GM19193 (cell line): ENCODE results near the gene HSFX2.
"Not testable (repeated sequence)": the region's sequence is repeated elsewhere in the genome, so short reads cannot be mapped to it uniquely, and the experiment has no call there.

Experiments
- POLR2A ChIP-seq: IDR thresholded peaks from 4 replicates; pipeline ENCODE4 v1.6.1; 2011; ENCODE audit not compliant: insufficient read depth, insufficient read length; ENCODE audit errors: extremely low read depth

The HSFX2 gene, protein sequence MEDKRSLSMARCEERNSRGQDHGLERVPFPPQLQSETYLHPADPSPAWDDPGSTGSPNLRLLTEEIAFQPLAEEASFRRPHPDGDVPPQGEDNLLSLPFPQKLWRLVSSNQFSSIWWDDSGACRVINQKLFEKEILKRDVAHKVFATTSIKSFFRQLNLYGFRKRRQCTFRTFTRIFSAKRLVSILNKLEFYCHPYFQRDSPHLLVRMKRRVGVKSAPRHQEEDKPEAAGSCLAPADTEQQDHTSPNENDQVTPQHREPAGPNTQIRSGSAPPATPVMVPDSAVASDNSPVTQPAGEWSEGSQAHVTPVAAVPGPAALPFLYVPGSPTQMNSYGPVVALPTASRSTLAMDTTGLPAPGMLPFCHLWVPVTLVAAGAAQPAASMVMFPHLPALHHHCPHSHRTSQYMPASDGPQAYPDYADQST

DNA sequence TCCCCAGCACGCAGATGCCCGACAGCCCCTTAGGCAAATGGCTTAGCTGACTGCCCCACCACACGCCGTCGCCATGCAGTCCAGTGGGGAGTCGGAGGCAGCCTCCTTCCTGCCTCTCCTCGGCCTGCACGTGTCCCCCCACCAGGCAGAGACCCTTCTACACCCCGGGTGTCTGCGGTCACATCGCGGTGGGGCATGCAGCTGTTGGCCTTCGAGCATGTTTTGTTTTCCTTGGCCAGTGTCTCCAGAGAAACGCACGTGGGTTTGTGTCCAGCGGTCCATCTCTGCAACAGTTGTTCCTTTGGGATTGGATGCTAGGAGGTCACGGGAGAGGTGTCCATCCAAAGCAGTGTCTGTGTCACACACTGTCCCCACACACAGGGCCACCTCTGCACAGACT, at the start of gene HSFX2:
HSFX2 (minus strand) TSS at position 101 of the 400 bp plus-strand sequence. CDS start 614 bp downstream, outside the sequence.
- TF ChIP-seq POLR2A = not testable (repeated sequence)

DNA sequence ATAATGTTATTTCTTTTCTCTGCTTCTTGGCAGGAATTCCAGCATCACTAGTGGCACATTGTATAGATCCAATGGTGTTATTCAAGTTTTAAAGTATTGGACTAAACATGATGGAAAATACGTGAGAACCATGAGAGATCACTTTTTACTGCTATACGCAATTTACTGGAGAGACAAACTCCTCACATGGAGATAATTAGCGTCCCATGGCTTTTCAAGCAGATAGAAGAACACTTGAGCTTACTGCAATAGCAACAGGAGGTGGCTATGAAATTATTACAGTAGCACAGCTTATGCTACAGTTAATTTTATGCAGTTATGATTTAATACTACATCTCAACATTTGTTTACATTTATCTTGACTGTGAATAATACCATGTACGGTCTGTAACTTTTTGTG, 48.4 kb upstream of the HSFX2 start:
- no peak for TF ChIP-seq POLR2A

DNA sequence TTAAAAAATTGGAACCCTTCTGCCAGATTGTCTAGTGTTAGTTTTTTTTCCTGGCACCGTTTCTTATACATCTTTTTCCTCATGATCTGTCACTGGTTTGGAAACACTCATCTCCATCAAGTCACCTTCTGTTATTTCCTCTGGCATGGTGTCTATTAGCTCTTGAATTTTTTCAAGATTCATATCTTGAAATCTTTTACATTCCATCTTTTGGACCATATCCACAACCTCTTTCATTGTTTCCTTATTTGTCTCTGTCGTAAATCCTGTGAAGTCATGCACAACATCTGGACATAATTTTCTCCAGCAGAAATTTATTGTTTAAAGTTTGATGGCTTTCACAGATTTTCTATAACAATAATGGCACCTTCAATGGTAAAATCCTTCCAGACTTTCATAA, 46.7 kb upstream of the HSFX2 start:
- no peak for TF ChIP-seq POLR2A

DNA sequence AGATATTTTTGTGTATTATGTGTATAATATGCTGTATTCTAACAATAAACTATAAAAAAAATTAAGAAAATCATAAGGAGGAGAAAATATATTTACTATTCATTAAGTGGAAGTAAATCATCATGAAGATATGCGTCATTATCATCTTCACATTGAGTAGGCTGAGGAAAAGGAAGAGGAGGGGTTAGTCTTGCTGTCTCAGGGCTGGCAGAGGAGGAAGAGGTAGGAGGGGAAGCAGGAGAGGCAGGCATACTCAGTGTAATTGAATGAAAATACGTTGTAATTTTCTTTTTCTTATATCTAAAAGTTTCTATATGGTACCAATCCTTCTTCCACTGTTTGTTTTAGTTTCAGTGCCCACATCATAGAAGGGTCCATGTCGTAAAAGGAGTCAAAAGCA, 46.3 kb upstream of the HSFX2 start:
- TF ChIP-seq POLR2A = no peak

DNA sequence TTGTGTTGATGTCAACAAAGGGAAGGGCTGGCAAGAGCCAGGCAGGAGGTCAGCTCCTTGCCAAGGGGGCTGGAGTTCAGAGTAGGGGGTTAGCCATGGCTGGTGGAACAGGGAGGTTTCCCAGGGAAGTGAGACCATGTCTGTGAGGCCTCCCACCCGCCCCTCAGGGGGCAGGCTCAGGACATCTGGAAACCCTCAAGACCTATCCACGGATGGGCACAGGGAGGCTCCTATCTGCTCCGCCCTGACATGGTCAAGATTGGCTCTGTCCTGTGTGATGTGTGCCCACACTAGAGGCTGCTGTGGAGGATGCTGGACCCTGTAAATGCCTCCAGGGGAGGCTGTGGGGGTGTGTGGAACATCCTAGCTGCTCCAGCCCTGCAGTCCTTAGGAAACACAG, 44.5 kb upstream of the HSFX2 start:
- TF ChIP-seq POLR2A = no peak

DNA sequence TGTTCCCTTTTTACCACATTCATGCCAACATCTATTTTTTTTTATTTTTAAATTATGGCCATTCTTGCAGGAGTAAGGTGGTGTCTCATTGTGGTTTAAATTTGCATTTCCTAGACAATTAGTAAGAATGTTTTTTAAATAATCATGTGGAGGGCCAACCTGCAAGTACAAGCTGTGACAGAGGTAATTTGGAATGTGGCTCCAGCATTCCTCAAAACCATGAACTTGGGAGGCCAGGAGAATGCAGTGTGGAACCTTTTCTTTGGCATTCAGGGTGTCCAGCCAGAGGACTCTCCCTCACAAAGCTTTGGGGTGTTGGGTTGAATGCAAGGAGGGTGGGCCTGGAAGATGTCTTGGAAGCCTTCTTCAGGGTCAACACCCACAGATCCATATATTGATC, 43.7 kb upstream of the HSFX2 start:
- no peak for TF ChIP-seq POLR2A

DNA sequence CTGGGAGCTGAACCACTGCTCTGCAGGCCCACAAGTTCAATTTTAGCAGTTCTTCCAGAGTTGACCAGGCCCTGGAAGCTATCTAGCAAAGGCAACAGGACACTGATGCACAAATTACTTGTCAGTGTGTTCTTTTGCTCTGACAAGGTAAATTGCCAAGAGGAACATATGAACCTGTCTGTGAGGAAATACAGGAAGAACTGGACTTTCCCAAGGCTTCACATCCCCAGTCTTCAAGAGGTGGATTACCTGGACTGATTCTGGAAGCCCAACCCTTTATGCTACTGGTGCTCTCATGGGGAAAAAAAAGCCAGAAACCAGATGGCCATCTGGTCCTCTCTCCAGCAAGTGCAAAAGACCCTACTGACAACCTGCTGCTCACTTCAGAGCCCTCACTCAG, 38.4 kb upstream of the HSFX2 start:
- no peak for TF ChIP-seq POLR2A

DNA sequence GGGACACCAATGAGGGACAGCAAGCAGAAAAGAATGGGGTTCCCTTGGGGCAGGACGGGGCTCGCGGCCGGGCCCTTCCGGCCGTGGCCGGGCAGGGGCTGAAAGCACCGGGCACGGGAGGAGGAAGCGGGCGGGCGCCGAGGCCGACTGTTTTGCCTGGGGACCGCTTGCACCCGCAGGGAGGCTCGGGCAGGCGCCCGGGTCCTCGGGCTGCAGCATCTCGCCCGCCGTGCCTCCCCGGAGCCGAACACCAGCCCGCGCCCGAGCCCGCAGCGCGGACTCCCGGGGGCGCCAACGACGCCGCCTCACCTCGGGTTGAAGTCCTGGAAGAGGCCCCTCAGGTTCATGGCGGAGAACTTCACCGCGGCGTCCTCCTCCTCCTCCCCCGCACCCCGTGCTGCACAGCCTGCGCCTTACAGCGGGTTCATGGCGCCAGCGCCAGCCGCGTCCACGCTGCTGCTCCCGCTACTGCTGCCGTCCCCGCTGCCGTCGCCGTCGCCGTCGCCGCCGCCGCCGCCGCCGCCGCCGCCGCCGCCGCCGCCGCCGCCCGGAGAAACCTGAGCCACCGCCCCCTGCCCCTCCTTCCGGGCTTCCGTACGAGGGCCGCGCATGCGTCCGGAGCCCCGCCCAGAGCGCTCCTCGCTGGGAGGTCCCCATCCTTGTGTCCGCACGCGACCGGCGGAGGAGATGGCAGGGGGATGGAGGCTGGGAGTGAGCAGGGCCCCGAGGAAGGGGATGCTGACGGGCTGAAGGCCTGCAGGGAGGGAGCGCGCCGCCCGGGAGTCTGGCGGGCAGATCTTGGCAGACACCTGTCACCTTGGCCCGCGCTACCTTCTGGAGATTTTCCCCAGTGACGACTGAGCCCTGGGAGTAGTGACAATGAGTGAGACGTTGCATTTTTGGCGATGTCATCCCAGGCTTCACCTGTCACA, 36.4 kb upstream of the HSFX2 start, which contains the start of gene TMEM185A:
TMEM185A (minus strand) TSS at position 559 of the 932 bp plus-strand sequence; CDS start at position 347, 212 bp downstream.
- peak; percentile 45 for TF ChIP-seq POLR2A

DNA sequence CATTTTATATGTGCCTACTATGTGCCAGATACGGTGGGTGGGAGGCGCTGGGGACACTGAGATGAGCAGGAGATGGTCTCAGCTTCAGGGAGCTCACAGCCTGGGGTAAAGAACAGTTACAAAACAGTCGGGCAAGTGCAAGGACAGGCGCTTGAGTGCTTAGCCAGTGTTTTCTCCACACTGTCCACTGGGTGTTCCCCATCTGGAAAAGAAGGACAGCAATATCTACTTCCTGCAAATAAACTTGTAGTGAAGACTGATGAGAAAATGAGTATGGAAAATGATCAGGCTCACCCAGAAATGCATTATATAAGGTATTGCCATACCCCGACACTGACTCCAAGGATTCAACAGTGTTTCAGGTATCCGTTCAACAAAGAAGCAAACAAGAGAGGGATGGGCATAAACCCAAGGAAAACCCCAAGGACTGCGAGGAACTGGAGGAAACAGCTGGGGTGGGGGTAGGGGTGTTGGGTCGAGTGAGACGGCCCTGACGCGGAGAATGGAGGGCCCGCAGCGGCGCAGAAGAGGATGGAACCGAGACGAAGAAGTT, 35.6 kb upstream of the HSFX2 start:
- TF ChIP-seq POLR2A = no peak

DNA sequence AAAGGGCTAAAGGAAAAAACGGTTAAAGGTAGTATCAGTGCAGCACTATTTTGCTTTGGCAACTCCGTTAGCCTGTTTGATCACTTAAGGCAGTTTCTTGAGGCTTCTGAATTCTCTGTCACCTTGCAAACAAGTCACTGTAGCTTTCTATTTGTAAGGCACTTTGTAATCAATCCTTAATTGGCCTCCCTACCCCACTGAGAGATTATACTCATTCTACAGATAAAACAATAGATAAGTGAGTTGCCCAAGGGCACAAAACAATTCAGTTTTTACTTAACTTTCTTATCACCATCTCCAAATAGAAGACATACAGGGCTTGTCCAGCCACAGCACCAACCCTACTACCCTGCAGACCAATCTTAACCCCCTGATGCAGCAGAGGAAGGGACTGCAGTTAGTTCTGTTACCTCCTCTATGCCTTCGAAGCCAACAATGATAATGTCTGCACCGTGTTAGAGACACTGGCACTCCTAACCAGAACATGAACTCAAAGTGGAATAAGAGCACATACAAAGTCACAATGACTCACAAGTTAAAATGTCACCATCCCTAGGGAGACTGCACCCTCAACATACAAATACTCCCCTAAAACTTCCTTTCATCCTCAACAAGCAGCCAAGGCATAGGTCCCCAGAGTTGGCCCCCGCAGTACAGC, 34.7 kb upstream of the HSFX2 start:
- no peak for TF ChIP-seq POLR2A

DNA sequence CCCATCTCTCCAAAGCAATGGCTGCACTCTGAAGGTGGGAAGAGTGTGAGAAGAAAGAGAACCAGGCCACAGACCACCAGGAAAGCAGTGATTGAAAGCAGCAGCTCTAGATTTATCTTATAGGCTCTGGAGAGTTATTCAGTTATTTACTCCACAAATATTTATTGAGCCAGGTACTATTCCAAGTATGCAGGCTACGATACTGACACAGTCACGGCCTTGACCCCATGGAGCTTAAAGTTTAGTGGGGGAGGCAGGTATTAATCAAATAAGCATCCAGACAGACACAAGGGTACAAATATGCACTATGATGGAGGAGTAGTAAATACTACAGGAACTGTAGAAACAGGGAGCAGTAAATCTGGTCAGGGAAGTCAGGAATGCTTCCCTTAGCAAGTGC, 33.7 kb upstream of the HSFX2 start:
- no peak for TF ChIP-seq POLR2A

DNA sequence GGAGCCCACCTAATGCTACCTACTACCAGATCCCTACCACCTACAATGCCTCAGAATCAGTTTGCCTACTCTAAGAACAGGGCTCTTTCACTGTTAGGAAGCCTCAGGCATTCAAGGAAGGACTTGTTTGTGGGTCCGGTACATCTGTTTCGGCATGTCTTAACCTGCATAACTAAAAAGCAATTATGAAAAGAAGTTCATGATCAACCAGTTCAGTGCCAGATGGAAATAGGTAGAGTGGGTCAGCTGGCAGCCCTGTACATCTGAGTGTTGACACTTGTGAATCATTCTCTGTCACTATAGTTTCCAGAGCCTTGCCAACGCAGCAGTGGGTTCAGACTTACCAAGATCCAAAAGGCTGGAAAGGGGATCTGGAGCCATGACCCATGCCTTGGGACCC, 33.2 kb upstream of the HSFX2 start:
- TF ChIP-seq POLR2A = no peak

DNA sequence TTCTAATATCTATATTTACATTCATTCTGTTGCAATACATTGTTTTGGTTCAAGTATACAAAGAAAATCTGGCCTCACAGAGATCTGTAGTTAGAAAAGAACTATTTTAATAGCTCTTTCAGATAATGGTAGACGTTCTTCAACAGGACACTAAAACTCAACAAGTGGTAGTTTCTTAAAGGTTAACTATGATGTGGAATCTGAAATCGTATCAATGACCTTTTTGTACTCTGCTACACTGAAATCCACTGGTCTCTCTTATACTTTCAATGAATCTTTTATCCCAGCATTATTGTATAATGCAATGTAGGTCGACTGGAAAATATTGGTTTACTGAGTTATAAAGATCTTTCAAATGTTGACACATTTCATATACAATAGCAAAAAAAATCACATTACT, 23.8 kb upstream of the HSFX2 start:
- no peak for TF ChIP-seq POLR2A

DNA sequence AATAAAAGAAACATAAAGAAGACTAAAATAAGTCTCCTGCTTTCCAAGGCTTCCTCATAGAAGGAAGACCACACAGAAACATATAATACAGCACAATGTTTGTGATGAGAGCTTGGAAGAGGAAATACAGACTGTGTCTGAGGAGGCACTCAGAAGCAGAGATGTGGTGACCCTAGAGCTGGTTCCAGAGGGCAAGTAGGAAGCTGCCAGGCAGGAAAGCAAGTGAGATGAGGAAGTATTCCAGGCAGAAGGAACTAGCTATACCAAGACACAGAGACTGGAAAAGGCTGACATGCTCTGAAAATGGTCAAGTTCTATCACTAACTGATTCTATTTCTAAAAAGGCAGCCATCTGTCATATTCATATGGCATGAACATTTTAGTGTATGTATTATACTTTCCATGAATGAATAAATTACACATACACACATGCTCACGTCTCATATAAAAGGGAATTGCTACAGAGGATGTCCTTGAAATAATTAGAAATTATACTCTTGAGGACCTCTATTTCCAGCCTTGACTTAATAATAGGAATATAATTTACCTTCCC, 16.6 kb upstream of the HSFX2 start:
- TF ChIP-seq POLR2A = no peak
